GM19463 (cell line): ENCODE measurements around the gene PALB2.
A peak's percentile ranks its signal among the peaks of the same experiment; 100 is the strongest.
"Not testable (repeated sequence)": the region's sequence is repeated elsewhere in the genome, so short reads cannot be mapped to it uniquely, and the experiment has no call there.

ENCODE experiments used
- ATAC-seq: cut with Tn5 transposase; IDR thresholded peaks from one replicate; pipeline ENCODE4 v1.9.1; 2021; ENCODE audit warnings: mild to moderate bottlenecking, moderate library complexity; ENCODE audit not compliant: unreplicated experiment

PALB2 gene

DNA sequence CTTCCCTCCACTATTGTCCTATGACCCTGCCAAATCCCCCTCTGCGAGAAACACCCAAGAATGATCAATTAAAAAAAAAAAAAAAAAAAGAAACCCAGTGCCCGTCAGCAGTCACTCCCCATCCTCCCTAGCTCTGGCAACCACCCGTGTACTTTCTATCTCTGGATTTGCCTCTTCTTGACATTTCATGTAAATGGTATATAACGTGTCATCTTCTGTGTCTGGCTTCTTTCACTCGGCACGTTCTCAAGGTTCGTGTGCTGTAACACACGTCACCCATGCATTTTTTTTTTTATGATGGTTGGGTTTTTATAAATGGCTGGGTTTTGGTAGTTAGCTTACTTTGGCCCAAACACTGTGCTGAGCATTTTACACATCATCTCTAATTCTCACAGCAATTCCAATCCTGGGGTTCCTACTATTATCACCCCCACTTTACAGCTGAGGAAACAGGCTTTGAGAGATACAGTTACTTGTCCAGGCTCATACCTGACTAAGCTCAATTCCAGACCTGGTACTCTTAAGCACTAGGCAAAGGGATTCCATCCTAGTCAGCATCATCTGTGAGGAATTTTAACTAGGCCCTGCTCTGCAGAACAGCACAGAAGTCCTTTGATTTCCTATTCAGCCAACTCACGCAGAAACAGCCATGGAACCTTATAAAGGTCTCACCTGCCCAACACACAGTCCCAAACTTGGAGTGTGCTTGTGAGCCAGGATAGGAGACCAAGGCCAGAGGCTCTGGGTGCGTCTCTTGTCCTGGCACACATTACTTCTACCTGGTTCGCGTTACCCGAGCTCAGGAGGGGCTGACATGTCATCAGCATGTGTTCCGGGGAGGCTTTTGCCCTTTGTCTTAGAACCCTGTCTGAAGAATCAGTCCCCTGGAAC, 56.7 kb downstream of the PALB2 start:
- ATAC-seq = no peak

DNA sequence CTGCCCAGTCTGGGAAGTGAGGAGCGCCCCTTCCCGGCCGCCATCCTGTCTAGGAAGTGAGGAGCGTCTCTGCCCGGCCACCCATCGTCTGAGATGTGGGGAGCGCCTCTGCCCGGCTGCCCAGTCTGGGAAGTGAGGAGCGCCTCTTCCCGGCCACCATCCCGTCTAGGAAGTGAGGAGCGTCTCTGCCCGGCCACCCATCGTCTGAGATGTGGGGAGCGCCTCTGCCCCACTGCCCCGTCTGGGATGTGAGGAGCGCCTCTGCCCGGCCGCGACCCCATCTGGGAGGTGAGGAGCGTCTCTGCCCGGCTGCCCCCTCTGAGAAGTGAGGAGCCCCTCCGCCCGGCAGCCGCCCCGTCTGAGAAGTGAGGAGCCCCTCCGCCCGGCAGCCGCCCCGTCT, 57.8 kb downstream of the PALB2 start:
- ATAC-seq = not testable (repeated sequence)

DNA sequence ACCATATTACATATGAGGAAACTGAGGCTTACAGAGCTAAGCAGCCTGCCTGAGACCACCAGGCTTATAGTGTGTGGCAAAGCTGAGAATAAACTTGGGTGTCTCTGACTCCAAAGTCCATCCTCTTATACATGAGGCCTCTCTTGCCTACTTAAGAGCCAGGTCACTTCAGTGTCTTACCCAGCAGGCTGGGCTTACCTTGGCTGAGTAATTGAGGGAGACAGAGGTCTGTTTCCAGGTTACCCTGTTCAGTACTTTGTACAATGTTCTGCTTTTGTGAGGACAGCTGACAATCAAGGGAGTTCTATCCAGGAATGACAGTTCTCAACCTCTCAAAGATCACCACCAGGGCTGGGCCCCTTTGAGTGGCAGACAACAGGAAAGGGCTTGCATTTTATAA, 59.3 kb downstream of the PALB2 start:
- ATAC-seq = no peak

DNA sequence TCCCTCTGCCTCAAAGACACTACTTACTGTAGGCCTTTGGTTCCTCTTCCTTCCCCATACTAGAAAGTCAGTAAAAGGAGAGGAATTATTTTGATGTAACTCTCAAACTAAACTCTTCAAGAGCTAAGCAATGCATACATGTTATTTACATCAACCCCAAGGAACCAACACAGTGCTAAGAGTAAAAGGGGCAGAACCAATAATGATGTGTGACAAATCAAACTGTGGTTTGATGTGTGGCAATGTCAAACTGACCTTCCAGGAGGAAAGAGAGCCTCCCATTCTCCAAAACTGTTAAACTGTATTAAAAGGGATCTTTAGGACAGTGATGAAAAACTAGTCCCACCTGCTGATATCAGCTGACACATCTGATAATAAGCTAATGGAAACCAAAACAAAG, 60.7 kb downstream of the PALB2 start:
- ATAC-seq = no peak

DNA sequence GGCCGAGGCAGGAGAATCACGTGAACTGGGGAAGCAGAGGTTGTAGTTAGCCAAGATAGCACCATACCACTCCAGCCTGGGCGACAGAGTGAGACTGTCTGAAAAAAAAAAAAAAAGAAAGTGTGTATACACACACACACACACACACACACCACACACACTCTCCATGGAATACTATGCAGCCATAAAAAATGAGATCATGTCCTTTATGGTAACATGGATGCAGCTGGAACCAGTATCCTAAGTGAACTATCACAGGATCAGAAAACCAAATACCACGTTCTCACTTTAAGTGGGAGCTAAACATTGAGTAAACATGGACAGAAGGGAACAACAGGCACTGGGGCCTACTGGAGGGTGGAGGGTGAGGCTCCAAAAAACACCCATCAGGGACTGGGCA, 61.7 kb downstream of the PALB2 start:
- ATAC-seq = no peak

DNA sequence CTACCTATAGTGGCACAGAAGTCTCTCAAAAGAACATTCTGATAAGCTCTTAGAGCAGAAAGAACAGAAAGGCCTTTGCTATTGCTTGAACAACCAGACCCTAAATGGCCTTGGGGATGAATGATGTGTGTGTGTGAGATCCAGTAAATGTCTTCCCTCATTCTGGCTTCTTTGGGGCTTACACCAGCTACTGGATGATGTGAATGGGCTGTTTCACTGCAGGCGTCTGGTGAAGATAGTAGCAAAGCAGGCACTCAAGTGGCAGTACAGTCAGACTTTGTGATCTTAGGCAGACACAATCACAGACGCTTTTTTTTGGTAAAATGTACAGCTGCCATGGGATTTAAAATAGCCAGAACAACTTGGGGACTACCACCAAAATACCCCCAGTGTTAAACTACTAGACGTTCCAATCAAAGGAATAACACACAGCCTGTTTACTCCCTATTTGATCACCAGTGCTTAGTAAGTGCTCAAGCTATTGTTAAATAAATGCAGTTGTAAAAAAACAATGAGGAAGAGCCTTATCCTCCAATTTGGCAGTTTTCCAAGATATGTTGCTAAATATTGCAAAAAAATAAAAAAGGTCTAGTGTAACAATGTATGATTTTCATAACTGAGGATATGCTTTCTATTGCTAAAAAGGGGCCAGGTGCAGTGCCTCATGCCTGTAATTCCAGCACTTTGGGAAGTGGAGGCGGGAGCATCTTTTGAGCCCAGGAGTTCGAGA, 62.8 kb downstream of the PALB2 start:
- no peak for ATAC-seq

DNA sequence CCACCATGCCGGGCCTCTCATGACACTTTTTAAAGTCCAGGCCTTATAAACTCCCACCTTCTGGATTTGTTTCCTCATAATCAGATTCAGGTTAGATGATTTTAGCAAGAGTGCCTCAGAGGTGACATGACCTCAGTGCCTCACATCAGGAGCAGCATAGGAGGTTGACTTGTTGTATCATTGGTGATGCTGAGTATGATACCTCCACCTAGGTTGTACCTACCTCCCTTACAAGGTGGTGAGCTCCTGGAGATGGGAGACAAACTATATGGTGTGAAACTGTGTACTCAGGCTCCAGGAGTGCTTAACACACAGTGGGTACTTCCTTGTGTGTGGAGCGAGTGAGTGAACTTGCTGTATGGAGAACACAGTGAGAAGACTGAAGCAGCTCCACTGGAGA, 63.6 kb downstream of the PALB2 start:
- ATAC-seq = no peak

DNA sequence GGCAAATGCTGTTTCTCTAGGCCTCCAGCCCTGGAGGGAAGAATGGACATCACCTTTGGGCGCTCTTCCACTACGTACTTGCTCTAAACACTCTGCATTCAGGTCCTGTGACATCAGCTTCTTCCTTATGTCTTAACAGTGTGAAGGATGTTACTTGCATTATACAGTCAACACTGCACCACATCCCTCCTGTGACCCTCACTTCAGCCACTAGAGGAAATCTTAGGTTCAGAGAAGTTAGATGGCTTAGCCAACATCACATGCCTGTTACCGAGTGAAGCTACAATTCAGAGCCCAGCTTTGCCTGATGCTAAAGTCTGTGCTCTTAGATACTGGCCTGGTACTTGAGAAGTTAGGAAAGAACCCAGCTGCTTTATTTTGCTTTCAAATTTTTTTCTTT, 65.3 kb downstream of the PALB2 start:
- no peak for ATAC-seq

DNA sequence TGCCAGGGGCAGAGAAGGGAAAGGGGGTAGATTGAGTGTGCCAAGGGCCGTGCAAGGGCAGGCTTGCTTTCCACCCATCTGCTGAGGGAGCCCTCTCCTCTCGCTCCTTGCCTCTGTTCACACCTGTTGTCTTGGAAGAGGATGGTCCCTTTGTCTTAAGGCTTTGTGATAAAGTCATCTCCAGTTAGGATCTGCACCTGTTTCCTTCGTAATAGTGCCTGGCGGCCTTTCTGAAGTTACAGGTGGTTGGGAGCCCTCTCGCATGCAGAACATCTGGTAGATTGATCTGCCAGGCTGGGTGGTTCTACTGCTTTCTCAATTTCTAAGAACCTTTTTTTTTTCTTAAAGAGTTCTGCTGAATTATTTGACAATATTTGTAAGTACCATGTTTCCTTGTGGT, 67.3 kb downstream of the PALB2 start:
- ATAC-seq = no peak

DNA sequence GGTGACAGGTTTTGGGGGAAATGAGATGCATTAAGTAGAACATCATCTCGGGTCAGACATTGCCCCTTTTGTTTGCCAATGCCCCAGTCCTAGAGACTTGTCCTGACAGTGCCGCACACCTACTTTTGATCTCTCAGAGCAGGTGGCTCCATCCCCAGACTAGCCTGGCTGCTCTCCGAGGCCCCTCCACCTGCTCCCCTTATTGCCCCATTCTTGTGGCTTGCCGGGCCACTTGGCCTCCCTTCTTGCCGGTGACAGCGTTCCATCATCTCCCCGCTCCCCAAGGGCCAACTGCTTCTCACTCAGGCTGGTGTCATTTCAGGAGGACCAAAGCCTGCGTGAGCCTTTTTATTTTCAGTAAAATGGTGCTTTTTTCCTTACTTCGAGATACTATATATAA, 68.7 kb downstream of the PALB2 start:
- ATAC-seq = no peak

DNA sequence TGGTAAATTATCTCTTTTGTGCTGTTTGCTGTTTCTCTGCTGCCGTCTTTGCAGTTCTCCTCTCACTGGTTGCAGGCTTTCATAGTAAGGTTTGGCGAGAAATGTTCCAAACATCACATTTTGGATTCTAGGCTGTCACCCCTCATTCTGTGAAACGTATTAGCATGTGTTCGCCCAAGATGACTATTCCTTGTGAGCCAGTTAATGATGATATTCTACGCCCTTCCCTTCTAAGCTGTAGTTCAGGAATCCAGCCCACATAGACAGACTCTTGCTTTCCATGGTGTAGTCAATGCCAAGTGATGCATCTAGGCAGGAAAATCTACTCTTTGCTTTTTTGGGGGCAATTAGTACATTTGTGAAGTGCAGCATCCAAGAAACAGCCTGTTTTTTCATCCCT, 69.2 kb downstream of the PALB2 start:
- ATAC-seq = no peak

DNA sequence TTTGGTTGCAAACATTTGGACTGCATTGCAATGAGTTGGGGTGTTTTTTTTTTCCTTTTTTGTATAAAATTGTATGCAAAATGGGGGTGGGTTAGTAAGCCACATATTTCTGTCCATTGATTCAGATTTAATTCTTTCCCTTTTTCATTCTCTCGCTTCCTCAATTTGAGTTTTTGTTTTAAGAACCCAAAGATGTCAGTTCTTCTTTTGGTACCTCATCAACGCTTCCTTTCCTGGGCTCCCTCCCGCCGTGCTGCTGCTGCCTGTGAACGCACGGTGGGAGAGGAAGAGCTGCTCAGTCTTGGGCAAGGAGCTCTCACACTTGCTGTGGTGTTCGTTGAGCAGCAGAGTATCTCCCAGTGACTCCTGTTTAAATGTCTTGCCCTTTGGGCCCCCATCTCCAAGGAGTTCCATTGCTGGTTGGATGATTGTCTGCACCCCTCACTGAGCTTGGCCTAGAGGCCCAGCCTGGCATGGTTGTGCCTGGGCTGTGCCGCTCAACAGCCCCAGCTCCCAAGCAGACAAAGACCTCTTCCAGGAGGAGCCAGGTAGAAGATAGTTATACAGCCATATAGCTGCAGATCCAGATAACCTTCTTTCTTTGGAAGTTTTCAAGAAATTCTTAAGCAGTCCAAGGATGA, 70.0 kb downstream of the PALB2 start:
- no peak for ATAC-seq

DNA sequence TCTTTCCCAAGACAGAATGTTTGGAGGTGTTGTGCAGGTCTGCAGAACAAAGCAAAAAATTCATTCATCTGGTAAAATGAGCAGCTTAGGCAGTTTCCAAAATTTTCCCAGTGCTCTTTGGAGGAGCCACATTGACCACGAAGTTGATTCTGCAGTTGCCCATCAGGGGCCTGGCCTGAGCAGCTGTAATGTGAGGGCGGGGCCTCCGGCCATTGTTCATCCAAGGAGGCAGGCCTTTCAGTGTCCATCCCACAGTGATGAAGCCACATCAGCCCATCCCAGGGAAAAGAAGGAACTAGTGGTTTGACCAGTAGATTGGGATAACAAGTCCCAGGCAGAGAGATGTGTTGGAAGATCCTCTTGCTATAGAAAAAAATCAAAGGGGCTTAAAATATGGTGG, 73.5 kb downstream of the PALB2 start:
- no peak for ATAC-seq

DNA sequence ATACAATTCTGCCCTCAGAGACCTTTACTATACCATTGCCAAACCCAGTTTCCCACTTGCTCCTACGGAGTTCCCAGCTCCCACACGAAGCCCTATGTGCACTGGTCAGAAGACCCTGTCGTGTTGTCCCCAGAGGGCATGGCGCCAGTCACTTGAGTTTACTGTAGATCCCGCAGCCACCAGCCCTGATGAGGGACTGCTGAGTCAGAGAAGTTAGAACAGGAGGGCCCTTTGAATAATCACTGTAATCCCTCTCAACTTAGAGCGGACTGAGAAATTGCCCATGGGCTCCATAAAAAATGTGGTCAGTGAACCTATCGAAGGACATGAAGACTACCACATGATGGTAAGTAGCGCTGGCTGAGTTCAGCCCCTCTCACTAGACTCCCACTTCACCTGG, 74.4 kb downstream of the PALB2 start:
- ATAC-seq = no peak

DNA sequence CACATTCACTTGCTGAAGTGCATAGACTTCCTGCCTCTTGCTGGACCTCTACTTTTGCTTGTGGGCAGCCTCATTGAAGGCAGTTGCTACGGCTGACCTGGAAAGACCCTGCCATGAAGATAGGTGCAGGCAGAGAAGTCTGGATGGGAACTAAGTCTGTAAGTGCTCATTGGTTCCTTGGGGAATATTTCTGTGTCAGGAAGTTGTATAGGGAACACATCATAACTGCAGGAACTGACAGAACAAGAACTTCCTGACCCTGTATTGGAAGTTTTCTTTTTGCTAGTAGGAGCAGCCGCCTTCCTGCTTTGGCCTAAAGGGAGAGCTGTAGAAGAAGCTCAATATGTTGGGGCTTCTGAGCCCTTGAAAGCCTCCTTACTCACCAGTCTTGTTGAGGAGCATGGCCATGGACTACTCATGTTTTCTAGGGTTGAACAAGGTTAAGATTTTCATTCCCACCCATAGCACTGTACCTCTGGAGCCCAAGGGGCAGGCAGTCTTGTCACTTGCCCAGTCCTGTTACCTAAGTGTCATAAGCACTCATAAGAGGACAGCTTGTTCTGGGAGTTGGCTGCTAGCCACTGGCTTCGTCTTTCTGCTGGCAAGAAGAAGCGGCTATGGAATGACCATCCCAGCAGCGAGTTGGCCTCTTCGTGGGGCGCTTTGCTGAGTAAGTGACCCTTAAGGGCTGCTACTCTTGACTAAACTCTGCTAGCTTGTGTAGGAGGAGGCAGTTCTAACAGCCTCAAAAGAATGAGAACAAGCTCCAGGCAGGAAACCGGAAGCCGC, 76.3 kb downstream of the PALB2 start:
- no peak for ATAC-seq

DNA sequence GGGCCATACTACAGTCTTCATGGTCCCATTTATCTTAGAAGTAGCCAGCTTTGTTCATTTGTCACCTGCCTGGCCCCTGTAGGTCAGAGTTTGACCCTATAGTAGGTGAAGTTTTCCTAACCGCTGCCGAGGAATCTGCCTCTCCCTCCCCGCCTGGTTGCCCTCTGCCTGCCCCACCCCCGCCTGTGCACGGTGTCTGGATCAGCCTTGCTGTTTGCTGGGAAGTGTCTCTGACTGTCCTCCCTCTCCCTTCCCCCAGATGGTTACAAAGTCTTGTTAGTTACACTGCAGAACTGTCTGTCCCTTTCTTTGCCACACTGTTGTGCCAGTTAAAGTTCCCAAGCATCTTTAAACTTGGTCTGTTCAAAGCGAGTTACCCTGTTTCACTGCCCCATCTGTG, 77.9 kb downstream of the PALB2 start:
- ATAC-seq = no peak

DNA sequence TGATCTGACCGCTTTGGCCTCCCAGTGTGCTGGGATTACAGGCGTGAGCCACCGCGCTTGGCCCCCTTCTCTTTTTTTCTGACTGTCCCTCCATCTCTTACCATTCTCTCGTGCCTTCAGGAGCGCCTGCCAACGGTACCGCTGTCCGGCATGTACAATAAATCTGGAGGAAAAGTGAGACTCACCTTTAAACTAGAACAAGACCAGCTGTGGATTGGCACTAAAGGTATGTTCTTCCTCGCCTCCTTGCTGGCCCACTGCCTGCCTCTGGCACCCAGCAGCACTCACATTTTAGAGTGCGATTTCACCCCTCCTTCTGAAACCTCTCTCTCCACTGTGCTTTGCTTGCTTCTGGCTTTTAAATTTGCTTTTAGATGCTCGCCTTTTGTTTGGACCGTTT, 78.6 kb downstream of the PALB2 start:
- no peak for ATAC-seq

DNA sequence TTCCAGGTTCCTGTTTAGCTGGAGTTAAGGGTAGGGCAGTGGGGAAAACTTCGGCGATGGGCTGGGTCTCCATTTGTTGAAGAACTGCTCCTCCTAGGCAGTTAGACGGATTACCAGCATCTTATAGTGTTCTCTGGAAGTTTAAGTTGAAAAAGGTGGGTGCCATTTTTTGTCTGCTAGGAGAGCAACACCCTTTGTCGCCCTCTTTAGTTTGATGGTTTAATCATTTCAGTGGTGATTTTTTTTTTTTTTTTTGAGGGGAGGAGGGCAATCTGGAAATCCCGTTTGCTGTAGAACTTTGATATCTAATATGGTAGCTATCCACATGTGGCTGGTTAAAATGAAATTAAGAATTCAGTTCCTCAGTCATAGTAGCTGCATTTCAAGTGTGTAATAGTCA, 79.5 kb downstream of the PALB2 start:
- ATAC-seq = no peak

DNA sequence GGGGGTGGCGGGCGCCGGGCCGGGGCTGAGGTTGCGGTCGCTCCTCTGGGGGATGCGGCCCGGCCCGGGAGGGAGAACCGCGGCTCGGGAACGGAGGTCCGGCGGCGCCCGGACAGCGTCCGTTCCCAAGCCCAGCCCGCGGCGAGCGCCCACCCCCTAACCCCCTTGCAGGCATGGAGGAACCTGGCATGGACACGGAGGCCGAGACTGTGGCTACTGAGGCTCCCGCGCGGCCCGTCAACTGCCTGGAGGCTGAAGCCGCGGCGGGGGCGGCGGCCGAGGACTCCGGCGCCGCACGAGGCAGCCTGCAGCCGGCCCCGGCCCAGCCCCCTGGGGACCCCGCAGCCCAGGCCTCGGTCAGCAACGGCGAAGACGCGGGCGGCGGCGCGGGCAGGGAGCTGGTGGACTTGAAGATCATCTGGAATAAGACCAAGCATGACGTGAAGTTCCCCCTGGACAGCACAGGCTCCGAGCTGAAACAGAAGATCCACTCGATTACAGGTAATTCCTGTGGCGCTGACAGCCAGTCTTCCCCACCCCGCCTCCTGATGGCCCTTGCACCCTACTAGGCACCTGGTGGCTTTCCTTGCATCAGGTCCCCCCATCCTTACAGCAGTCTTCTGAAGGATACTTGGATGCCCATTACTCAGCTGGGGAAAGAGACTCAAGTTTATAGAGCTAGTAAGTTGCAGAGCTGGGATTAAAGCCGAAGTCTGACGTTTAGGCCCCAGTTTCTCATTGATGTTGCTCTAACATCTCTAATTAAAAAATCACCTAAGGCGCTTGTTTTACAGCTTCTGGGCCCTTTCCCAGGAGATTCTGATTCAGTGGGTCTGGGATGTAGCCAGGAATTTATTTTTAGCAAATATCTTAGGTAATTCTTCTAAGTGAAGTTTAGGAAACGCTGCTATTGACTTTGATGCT, 83.1 kb downstream of the PALB2 start:
- ATAC-seq = peak; percentile 4
